Activated naive CD8-positive, alpha-beta T cell treated with anti-CD3 and anti-CD28 coated beads, Interleukin-2, amount 50 U/mL, for 24 hours (primary cell): ENCODE measurements around the gene NMD3.

Experiments
- ATAC-seq: fragments of 150-1000 bp; cut with Tn5 transposase; one replicate; pipeline ENCODE4 v1.10.0; 2021
- DNase-seq: peaks from one replicate; pipeline ENCODE4 v3.0.0; 2021
- H3K27ac Mint-ChIP-seq: one replicate; pipeline ENCODE4 v1.8.0; 2021; ENCODE audit warnings: mild to moderate bottlenecking, mixed read lengths
- H3K27me3 Mint-ChIP-seq: one replicate; pipeline ENCODE4 v1.8.0; 2021; ENCODE audit warnings: mixed read lengths
- H3K36me3 Mint-ChIP-seq: one replicate; pipeline ENCODE4 v1.8.0; 2021; ENCODE audit warnings: low read depth, mixed read lengths
- H3K4me1 Mint-ChIP-seq: one replicate; pipeline ENCODE4 v1.8.0; 2021; ENCODE audit warnings: mixed read lengths
- H3K4me3 Mint-ChIP-seq: one replicate; pipeline ENCODE4 v1.8.0; 2021; ENCODE audit warnings: mild to moderate bottlenecking, moderate library complexity, mixed read lengths
- H3K9me3 Mint-ChIP-seq: one replicate; pipeline ENCODE4 v1.8.0; 2021; ENCODE audit warnings: mixed read lengths

NMD3 gene

DNA sequence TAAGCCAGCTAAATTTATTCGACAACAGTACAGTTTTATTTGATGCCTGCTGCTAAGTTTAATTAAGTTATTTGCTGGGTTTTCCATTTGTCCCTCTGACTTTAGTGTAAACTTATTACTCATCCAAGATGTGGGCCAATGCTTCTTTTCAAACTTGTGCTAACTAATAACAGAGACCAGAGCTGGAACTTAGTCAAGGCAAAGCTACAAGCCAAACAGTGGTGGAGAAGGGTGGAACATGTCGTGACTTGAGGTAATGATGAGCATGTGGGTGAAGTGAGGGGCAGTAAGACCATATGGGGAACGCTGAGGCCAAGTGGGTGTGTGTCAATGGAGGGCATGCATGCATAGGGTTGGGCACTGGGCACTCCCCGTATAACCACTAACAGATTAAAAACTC lies 63.9 kb downstream of the NMD3 start:
- no peaks in the 10 kb centered on the region for H3K27me3 Mint-ChIP-seq
- no peak for DNase-seq
- no peaks in the 10 kb centered on the region for H3K4me1 Mint-ChIP-seq
- no peak overlapping the region for H3K27ac Mint-ChIP-seq
- peaks cover 33% of the 10 kb centered on the region for H3K9me3 Mint-ChIP-seq
- peaks cover 3% of the 10 kb centered on the region for H3K36me3 Mint-ChIP-seq
- ATAC-seq: no peak
- no peak overlapping the region for H3K4me3 Mint-ChIP-seq

GRCh38 chr3:161289174-161289573 lies 68.1 kb downstream of the NMD3 start:
- Mint-ChIP-seq H3K9me3 (peaks cover 11% of the 10 kb centered on the region), H3K27me3 (no peaks in the 10 kb centered on the region), H3K4me1 (no peaks in the 10 kb centered on the region), H3K27ac (no peak overlapping the region), H3K36me3 (no peaks in the 10 kb centered on the region), H3K4me3 (no peak overlapping the region)
- DNase-seq: no peak
- ATAC-seq: no peak

DNA sequence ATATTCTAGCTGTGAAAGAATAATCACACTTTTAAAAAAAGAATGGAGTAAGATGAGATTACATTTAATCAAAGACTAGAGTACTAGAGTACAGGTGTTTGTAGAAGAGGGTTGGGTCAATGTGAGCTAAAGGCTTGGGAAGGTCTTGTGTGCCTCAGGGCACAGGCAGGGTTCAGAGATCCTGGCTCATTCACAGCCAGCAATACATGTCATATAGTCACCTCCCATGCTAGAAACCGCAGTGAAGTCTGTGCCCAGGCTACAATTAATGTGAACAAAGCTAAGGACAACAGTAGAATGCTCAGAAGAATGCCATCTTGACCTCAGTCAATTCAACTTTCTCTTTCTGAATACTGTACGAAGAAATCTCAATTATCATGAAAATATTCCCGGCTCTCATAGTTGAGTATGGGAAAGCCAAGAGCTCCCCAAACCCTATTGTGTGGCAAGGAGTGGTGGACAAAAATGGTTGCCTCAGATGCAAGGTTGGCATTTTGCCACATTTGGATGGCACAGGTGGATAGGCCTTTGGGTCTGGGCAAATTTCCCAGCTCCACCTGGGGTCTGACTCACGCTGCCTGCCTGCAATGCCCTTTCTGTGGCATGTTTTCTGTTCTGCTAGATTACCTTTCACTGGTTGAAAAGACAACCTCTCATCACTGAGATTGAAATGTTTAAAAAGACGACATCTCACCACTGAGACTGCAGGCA lies 70.2 kb downstream of the NMD3 start:
- DNase-seq (no peak), ATAC-seq (no peak)
- Mint-ChIP-seq H3K4me1 (no peaks in the 10 kb centered on the region), H3K27me3 (no peaks in the 10 kb centered on the region), H3K27ac (no peak overlapping the region), H3K4me3 (no peak overlapping the region), H3K9me3 (peaks cover 11% of the 10 kb centered on the region), H3K36me3 (no peaks in the 10 kb centered on the region)

GRCh38 chr3:161293381-161293780 lies 72.3 kb downstream of the NMD3 start:
- H3K4me1 Mint-ChIP-seq: no peaks in the 10 kb centered on the region

DNA sequence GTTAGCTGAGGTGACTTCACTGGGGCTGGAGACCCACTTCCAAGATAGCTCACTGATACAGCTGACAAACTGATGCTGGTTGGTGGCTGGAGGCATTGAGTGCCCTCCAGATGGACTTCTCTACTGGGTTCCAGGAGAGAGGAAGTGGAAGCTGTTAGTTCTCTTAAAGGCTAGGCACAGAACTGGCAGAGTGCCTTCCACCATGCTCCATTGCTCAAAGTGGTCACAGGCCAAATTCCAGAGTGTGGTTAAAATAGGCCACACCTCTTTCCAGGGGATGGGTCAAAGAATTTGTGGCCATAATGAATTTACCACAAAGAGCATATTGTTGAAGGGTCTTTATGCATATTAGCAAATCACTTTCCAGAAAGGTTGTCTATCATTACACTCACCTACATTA lies 74.2 kb downstream of the NMD3 start:
- Mint-ChIP-seq H3K27ac (no peak overlapping the region), H3K27me3 (no peaks in the 10 kb centered on the region), H3K4me1 (no peaks in the 10 kb centered on the region), H3K9me3 (peaks cover 25% of the 10 kb centered on the region), H3K4me3 (no peak overlapping the region), H3K36me3 (peaks cover 14% of the 10 kb centered on the region)
- ATAC-seq (no peak), DNase-seq (no peak)

More at GRCh38 chr3:161293381-161293780, 72.3 kb downstream of the NMD3 start:
- H3K36me3 Mint-ChIP-seq: peaks cover 4% of the 10 kb centered on the region
- DNase-seq (no peak), ATAC-seq (no peak)
- H3K9me3 Mint-ChIP-seq: peaks cover 14% of the 10 kb centered on the region
- no peak overlapping the region for H3K27ac Mint-ChIP-seq
- H3K27me3 Mint-ChIP-seq: no peaks in the 10 kb centered on the region
- no peak overlapping the region for H3K4me3 Mint-ChIP-seq

DNA sequence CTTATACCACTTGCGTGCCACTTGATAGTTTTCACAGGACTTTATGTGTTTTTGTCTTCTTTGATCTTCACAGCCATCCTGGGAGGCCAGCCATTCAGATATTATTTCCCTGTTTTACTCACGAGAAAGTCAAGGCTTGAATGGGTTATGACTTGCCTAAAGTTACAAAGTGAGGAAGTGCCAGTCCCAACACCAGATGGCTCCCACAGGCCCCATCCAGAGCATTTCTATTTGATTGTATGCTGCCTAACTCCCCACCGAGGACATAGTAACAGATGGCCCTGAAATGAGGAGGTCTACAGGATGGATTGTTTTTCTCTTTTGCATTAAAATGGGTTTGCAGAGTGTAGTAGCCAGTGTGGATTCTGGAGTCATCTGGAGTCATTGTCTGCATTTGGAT lies 75.7 kb downstream of the NMD3 start:
- no peaks in the 10 kb centered on the region for H3K4me1 Mint-ChIP-seq

More for the DNA sequence above, 75.7 kb downstream of the NMD3 start:
- H3K27me3 Mint-ChIP-seq: peaks cover 6% of the 10 kb centered on the region
- no peak for ATAC-seq
- H3K9me3 Mint-ChIP-seq: peaks cover 25% of the 10 kb centered on the region
- H3K36me3 Mint-ChIP-seq: peaks cover 15% of the 10 kb centered on the region
- H3K4me3 Mint-ChIP-seq: no peak overlapping the region
- H3K27ac Mint-ChIP-seq: no peak overlapping the region
- DNase-seq: no peak
